Fibroblast of peridontal ligament (primary cell): ENCODE data around the gene MLH3.

Experiments used
- DNase-seq: peaks from one replicate; pipeline ENCODE4 v3.0.0-alpha.2; 2010; ENCODE audit errors: extremely low read depth

The MLH3 gene

GRCh38 chr14:74965486-74966153, 85.6 kb downstream of the MLH3 start:
- DNase-seq: no peak

DNA sequence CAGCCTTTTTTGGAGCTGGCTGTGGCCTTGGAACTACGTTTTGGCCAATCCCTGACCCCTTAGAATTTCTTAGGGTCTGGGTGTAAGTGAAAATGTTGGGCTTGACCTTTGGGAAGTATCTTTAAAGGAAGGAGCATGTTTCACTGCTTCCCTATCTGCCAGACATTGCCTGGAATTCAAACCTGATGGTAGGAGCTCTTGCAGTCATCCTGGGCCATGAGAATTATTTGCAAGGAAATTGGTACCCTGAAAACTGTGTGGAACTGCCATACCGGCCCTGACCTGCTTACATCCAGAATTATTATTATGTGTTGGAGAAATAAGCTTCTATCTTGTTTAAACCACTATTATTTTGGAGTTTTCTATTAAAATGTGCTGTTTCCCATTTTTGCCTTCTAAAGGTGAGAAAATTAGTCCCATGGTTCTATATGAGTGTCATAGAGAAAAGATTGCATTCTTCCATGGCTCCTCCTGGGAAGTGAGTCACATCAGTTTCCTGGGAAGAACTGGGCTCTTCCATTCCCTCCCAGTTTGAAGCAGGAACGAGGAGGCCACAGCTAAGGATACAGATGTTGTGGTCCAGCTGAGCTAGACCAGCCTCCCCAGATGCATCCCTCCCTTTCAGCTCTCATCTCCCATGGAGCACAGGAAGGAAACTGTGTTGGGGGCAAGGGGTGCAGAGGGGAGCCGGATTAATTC, 86.3 kb downstream of the MLH3 start:
- no peak for DNase-seq
